ENCODE measurements around the gene PIP5K1C.

PIP5K1C gene

GRCh38 chr19:3638208-3639193 lies 61.8 kb downstream of the PIP5K1C start:
- no peak for DNase-seq (ENCODE audit: low read depth)
- no peak overlapping the region for H3K4me3 ChIP-seq (ENCODE audit: low read length)
- TF ChIP-seq CTCF (conservative IDR thresholded peaks at IDR 0.05; ENCODE audit: low read length): no peak

GRCh38 chr19:3637621-3638020 lies 62.6 kb downstream of the PIP5K1C start:
- no peak for TF ChIP-seq CTCF (conservative IDR thresholded peaks at IDR 0.05; ENCODE audit: low read length)
- DNase-seq (ENCODE audit: low read depth): no peak
- H3K4me3 ChIP-seq (ENCODE audit: low read length): no peak overlapping the region

GRCh38 chr19:3636962-3637361 lies 63.3 kb downstream of the PIP5K1C start:
- no peak for DNase-seq (ENCODE audit: low read depth)
- H3K4me3 ChIP-seq (ENCODE audit: low read length): no peak overlapping the region
- no peak for TF ChIP-seq CTCF (conservative IDR thresholded peaks at IDR 0.05; ENCODE audit: low read length)

- no peak for TF ChIP-seq CTCF (conservative IDR thresholded peaks at IDR 0.05; ENCODE audit: low read length)
- no peak overlapping the region for H3K4me3 ChIP-seq (ENCODE audit: low read length)
- no peak for DNase-seq (ENCODE audit: low read depth)
Observed at GRCh38 chr19:3636506-3636905, 63.8 kb downstream of the PIP5K1C start.

- H3K4me3 ChIP-seq (ENCODE audit: low read length): no peak overlapping the region
- TF ChIP-seq CTCF (conservative IDR thresholded peaks at IDR 0.05; ENCODE audit: low read length): no peak
- DNase-seq (ENCODE audit: low read depth): no peak
Observed at GRCh38 chr19:3634496-3635045, 65.7 kb downstream of the PIP5K1C start.

GRCh38 chr19:3633559-3633988 lies 66.7 kb downstream of the PIP5K1C start:
- DNase-seq (ENCODE audit: low read depth): no peak
- TF ChIP-seq CTCF (conservative IDR thresholded peaks at IDR 0.05; ENCODE audit: low read length): no peak

More at GRCh38 chr19:3633559-3633988, 66.7 kb downstream of the PIP5K1C start:
- no peak overlapping the region for H3K4me3 ChIP-seq (ENCODE audit: low read length)
